IPS DF 19.7 (cell line): ENCODE results near the gene FCER1A.
"Not testable (repeated sequence)": the region's sequence is repeated elsewhere in the genome, so short reads cannot be mapped to it uniquely, and the experiment has no call there.

Source experiments
- DNase-seq: peaks from one replicate; pipeline ENCODE4 v3.0.0-alpha.2; 2013; ENCODE audit warnings: low read depth, low spot score

The FCER1A gene

DNA sequence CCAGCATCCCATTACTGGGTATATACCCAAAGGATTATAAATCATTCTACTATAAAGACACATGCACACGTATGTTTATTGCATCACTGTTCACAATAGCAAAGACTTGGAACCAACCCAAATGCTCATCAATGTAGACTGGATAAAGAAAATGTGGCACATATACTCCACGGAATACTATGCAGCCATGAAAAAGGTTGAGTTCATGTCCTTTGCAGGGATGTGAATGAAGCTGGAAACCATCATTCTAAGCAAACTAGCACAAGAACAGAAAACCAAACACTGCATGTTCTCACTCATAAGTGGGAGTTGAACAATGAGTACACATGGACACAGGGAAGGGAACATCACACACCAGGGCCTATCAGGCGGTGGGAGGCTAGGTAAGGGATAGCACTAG is 47.2 kb downstream of the FCER1A start:
- not testable (repeated sequence) for DNase-seq

DNA sequence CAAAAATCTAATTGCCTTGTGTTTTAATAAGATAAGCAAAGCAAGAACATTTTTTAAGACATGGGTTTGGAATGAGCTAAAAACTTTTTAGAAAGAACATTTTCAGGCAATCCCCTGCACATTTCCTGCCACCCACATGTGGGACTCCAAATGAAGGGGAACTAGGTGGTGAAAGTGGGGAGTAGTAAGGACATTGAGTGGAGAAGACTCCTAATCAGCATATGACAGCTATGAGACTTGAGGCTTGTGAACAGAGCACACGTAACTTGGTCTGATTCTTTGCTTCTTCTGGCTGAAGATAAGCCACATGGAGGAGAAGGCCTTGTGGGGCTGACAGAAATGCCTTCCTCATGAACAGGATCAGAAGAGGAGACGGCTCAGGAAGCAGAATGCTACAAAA is 50.3 kb downstream of the FCER1A start:
- DNase-seq: no peak
